Smooth muscle cell (in vitro differentiated cells): ENCODE measurements around the gene ZDHHC4. TPM values are rescaled to one million over a fixed set of nuclear protein-coding genes. Genes with fewer than 3 reads are reported as not detected.

Source experiments
- DNase-seq: peaks from one replicate; lab custom pipeline; 2025; ENCODE audit not compliant: unreplicated experiment; lab: John Stamatoyannopoulos, UW
- H2AFZ ChIP-seq: fragments of 200-600 bp; sonication (generic); 2 replicates; pipeline ENCODE4 v1.6.0; 2016; ENCODE audit warnings: antibody characterized with exemption, low read depth, mild to moderate bottlenecking
- H3F3A ChIP-seq: fragments of 200-600 bp; sonication (generic); 2 replicates; pipeline ENCODE4 v1.6.0; 2017; ENCODE audit warnings: antibody characterized with exemption, low read depth
- H3K27ac ChIP-seq: fragments of 200-600 bp; sonication (generic); 2 replicates; pipeline ENCODE4 v1.5.1; 2016; ENCODE audit warnings: low read depth, mild to moderate bottlenecking
- H3K27me3 ChIP-seq: fragments of 200-600 bp; sonication (generic); 2 replicates; pipeline ENCODE4 v1.6.1; 2016; ENCODE audit warnings: low read depth, mild to moderate bottlenecking
- H3K36me3 ChIP-seq: fragments of 200-600 bp; sonication (generic); 2 replicates; pipeline ENCODE4 v1.5.1; 2016; ENCODE audit warnings: low read depth
- H3K4me1 ChIP-seq: fragments of 200-600 bp; sonication (generic); 2 replicates; pipeline ENCODE4 v1.5.1; 2016; ENCODE audit warnings: low read depth
- H3K4me2 ChIP-seq: fragments of 200-600 bp; sonication (generic); 2 replicates; pipeline ENCODE4 v1.6.0; 2016; ENCODE audit warnings: mild to moderate bottlenecking
- H3K4me3 ChIP-seq: fragments of 200-600 bp; sonication (generic); 2 replicates; pipeline ENCODE4 v1.5.1; 2016; ENCODE audit warnings: mild to moderate bottlenecking
- H3K79me2 ChIP-seq: fragments of 200-600 bp; sonication (generic); 2 replicates; pipeline ENCODE4 v1.6.0; 2016; ENCODE audit warnings: low read depth, mild to moderate bottlenecking
- H3K9ac ChIP-seq: fragments of 200-600 bp; sonication (generic); 2 replicates; pipeline ENCODE4 v1.6.0; 2016; ENCODE audit warnings: low read depth
- H3K9me3 ChIP-seq: fragments of 200-600 bp; sonication (generic); replicated peaks from 2 replicates; pipeline ENCODE4 v1.5.1; 2016; ENCODE audit warnings: low read depth
- H4K20me1 ChIP-seq: fragments of 200-600 bp; sonication (generic); 2 replicates; pipeline ENCODE4 v1.6.0; 2016; ENCODE audit warnings: low read depth
- CTCF ChIP-seq: fragments of 200-600 bp; sonication (generic); IDR thresholded peaks from 2 replicates; pipeline ENCODE4 v1.5.1; 2017; ENCODE audit warnings: borderline replicate concordance, mild to moderate bottlenecking, antibody characterized with exemption; ENCODE audit not compliant: insufficient read depth, poor library complexity, severe bottlenecking
- WGBS: methylation state at CpG from one replicate; pipeline ENCODE4 v1.1.7; 2016; ENCODE audit warnings: low lambda C conversion rate; 5-methylcytosine and 5-hydroxymethylcytosine counted together
- polyA plus RNA-seq: library from polyadenylated mRNA; unstranded; fragments of >200 nt; fragmentation: Nextera tagmentation; extraction: Ambion mirVana; gene quantifications from 2 replicates; pipeline ENCODE4 v1.2.1, GENCODE V29; 2016
- total RNA-seq: library from RNA; depleted of rRNA; stranded (reverse); fragments of >200 nt; gene quantifications from 2 replicates; pipeline ENCODE4 v1.2.3, GENCODE V29; 2014

The ZDHHC4 gene
- total and polyA plus RNA-seq, 2 experiments from 2014 or later: 55.8 to 86.8 TPM

GRCh38 chr7:6551016-6551511, 26.2 kb upstream of the ZDHHC4 start, which contains the start of gene GRID2IP:
GRID2IP (minus strand) TSS chr7:6551461; CDS start chr7:6551436, 25 bp downstream.
- 87% methylated on average over 9 of the region's 46 CpGs for WGBS
- no peak for DNase-seq
- no peaks in the 10 kb centered on the region for H3K36me3 ChIP-seq

GRCh38 chr7:6553448-6554044, 23.7 kb upstream of the ZDHHC4 start:
- H3K36me3 ChIP-seq: no peaks in the 10 kb centered on the region
- 82% methylated on average over 7 of the region's 7 CpGs for WGBS
- no peaks in the 10 kb centered on the region for H3K4me1 ChIP-seq

More at GRCh38 chr7:6551016-6551511, 26.2 kb upstream of the ZDHHC4 start, which contains the start of gene GRID2IP:
- Histone ChIP-seq H3K4me1 (no peaks in the 10 kb centered on the region), H3K4me3 (no peak within 1 kb of the TSS), H3K9ac (no peak within 1 kb of the TSS), H4K20me1 (no peaks in the 10 kb centered on the region), H3F3A (no peaks in the 10 kb centered on the region), H3K27me3 (no peaks in the 10 kb centered on the region), H3K27ac (no peak within 1 kb of the TSS), H3K79me2 (no peaks in the 10 kb centered on the region), H3K9me3 (no peaks in the 10 kb centered on the region), H3K4me2 (no peak within 1 kb of the TSS), H2AFZ (no peak within 1 kb of the TSS)
- no peak for TF ChIP-seq CTCF

GRCh38 chr7:6554848-6555247, 22.4 kb upstream of the ZDHHC4 start:
- Histone ChIP-seq H3K36me3 (no peaks in the 10 kb centered on the region), H3K4me1 (no peaks in the 10 kb centered on the region), H2AFZ (no peak overlapping the region), H3K79me2 (no peaks in the 10 kb centered on the region), H3K4me2 (no peak overlapping the region), H3K27me3 (no peaks in the 10 kb centered on the region), H3K9ac (no peak overlapping the region), H3K4me3 (no peak overlapping the region), H4K20me1 (no peaks in the 10 kb centered on the region), H3F3A (no peaks in the 10 kb centered on the region), H3K9me3 (no peaks in the 10 kb centered on the region), H3K27ac (no peak overlapping the region)
- TF ChIP-seq CTCF: no peak
- WGBS: 97% methylated on average over 7 of the region's 7 CpGs
- DNase-seq: no peak

More at GRCh38 chr7:6553448-6554044, 23.7 kb upstream of the ZDHHC4 start:
- H4K20me1 ChIP-seq: no peaks in the 10 kb centered on the region
- H3K4me3 ChIP-seq: no peak overlapping the region
- H3K27ac ChIP-seq: no peak overlapping the region
- no peak overlapping the region for H3K9ac ChIP-seq
- H3F3A ChIP-seq: no peaks in the 10 kb centered on the region
- no peaks in the 10 kb centered on the region for H3K9me3 ChIP-seq
- TF ChIP-seq CTCF: no peak
- no peaks in the 10 kb centered on the region for H3K79me2 ChIP-seq
- no peaks in the 10 kb centered on the region for H3K27me3 ChIP-seq
- H3K4me2 ChIP-seq: no peak overlapping the region
- DNase-seq: no peak
- no peak overlapping the region for H2AFZ ChIP-seq

- Histone ChIP-seq H3K27ac (no peak overlapping the region), H3F3A (no peaks in the 10 kb centered on the region), H3K9ac (no peak overlapping the region), H2AFZ (no peak overlapping the region), H3K27me3 (no peaks in the 10 kb centered on the region), H3K9me3 (no peaks in the 10 kb centered on the region), H3K4me1 (no peaks in the 10 kb centered on the region), H3K79me2 (no peaks in the 10 kb centered on the region), H4K20me1 (no peaks in the 10 kb centered on the region), H3K4me2 (no peak overlapping the region), H3K36me3 (no peaks in the 10 kb centered on the region), H3K4me3 (no peak overlapping the region)
- no peak for TF ChIP-seq CTCF
- no peak for DNase-seq
- WGBS: 78% methylated on average over 6 of the region's 6 CpGs
Measured at GRCh38 chr7:6556196-6556595, 21.1 kb upstream of the ZDHHC4 start.
